IPS-NIHi11 (cell line): ENCODE data around the gene DOCK1.
A peak's percentile ranks its signal among the peaks of the same experiment; 100 is the strongest.
"Not testable (repeated sequence)": the region's sequence is repeated elsewhere in the genome, so short reads cannot be mapped to it uniquely, and the experiment has no call there.

Experiments used
- DNase-seq: peaks from one replicate; pipeline ENCODE4 v3.0.0; 2012; ENCODE audit warnings: mixed read lengths, low spot score

Gene DOCK1

DNA sequence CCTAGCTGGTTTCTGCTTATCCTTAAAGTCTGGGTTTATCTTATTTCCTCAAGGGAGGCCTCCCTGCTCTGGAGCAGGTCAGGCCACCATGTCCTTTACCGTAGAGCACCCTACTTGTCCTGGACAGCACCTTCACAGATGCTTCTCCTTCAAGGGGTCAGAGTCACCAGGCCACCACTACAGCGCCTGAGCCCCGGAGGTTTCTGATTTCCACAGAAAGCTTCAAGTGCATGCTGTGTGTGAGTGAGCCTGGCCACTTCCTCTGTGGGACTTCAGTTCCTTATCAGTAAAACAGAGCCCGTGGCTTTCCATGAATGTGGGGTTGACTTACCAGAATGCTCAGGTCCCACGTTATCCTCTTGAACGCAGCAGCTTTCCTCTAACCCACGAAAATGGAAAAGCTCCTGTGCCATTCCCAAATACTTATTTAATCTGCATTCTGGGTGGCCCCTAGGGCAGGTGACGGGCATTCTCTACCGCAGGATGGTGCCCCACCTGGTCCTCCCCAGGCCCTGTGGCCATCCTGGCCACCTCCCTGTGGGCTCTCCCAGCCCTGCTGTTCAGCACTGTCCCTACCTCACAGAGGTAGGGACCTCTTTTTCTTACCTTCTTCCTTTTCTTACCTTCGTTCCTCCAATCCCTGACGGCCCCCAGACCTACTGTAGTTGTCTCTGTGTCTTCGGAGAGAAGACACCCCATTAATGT is 1.4 kb upstream of the DOCK1 start:
- DNase-seq, result no peak

DNA sequence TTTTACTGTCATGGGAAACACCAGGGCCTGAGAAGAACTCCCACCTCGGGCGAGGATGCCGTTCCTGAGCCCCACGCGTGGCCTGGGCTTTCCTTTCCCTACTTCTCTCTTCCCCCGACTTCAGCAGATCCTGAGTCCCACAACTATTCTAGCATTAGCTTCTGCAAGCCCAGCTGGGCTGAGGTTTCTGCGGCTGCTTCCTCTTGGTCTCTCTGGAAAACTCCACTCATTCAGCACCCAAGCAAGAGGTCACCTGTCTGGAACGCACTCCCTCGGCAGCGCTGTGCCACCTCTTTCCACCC is 761 bp upstream of the DOCK1 start:
- DNase-seq, result no peak

DNA sequence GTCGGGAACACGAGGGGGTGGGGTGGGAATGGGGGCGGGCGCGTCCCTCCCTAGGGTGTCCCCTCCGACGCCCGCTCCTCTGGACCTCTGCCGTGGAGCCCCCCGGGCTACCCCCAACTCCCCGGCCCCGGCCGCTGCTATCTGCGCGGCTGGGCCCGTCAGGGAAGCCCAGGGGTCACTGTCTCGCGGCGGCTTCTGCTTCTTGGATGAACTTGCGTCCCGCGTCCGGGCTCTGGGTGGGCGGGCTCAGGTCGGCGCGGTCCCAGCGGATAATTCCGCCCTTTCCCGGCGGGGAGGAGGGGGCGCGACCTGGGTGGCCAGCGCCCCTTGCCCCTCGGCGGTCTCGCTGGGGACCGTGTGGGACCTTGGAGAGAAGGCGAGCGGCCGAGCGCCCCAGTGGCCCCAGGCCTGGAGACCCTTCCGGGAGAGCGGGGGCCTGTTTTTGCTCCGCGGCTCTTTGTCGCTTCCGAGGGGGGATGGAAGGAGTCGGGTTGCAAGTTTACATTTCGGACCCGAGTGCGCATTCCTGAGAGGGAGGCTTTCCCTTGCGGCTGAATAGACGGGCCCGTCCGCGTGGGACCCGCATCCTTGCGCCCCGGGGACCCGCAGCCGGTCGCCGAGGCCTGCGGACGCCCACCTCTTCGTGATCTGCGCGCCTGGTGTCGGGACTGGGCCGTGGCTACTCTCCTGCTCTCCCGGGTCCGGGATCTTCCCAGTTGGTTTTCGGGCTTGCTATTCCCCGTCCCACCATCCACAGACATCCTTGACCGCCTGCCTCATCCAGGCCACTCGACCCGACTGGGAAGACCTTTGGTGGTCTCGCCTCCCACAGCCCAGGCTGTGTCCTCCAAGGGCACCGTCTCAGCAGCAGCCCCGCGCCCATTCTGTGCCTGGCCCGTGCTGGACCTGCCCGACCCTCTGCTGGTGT is 812 bp downstream of the DOCK1 start:
- DNase-seq, result peak; percentile 77

DNA sequence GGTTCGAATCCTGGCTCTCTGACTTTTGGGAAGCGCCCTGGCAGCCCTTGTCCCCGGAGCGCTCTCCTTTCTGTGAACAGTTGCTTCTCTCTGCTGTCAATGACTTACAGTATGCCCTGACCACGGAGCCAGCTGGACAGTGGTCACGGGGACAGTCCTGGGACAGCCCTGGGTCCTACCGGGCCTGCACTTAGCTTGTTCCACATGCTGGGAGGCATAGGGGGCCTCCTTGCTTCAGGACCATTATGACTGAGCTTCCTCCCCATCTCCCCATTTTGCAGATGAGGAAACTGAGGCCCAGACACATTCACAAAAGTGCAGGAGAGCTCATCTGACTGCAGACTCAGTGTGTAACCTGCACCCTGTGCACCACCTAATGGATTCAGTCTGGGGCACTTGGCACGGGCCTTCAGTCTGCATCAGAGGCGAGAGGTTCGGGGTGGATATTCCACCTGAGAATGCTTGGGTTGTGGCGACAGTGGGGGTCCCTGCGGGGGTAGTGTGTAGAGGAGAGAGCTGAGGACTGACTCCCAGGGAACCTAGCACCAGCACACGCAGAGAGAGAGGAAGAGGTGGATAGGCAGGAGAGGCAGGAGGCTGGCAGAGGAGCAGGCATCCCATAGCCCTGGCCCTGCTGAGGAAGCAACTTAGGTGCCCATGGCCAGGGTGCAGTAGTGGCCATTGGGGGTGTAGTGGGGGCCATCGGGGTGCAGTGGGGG is 1.6 kb downstream of the DOCK1 start:
- DNase-seq, result no peak

DNA sequence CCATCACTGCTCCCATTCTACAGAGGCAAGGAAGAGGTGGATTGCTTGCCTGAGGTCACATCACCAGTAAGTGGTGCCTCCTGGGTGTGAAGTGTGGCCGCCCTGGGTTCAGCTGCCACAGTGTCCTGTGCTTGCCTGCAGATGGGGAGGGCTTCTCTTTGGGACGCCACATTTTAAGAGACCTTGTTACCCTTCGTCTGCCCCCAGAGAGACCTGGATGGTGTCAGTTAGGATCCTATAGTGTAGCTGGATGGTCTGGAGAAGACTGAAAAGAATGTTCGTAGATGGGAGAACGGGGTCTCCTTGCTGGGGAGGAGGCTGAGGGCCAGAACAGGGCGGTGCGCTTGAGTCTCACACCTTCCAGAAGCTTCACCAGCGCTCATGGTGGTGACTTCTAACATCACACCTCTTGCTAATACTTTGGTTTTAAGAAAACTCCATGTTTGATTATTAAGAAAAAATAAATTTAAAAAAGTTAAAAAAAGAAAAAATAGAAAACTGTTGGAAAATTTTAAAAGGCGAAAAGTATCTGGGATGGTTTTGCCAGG is 2.3 kb downstream of the DOCK1 start:
- DNase-seq, result no peak

DNA sequence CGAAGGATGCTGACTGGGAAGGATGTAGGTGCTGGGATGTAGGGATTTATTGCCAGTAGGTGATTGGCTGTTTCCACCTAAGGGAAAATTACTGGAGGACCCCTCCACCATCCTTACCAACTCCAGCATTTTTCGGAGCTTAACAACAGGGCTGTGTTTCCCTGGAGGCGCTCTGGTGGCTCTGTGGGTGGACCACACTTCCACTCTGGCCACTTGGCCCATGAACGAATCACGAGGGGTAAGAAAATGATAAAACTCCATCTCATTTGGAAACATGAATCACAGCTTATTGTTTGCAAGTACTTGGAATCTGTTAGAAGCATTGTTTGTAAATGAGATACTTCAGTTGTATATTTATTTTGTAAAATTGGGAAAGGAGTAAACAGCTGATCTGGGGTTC is 3.0 kb downstream of the DOCK1 start:
- DNase-seq, result no peak

DNA sequence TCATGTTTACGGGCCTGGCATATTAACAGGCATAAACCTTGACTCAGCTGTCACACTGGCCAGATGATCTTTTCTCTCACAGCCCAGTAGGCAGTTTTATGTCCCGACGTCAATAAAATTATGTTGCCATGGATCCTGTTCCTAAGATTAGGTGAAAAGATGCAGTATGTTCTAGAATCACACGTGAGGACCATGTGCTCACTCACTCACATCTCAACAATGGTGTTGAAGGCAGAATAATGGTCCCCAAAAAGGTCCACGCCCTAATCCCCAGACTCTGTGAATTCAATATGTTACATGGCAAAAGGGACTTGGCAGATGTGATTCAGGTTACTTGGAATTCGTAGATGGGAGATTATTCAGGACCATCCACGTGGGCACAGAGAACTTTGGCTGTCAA is 3.5 kb downstream of the DOCK1 start:
- no peak for DNase-seq

DNA sequence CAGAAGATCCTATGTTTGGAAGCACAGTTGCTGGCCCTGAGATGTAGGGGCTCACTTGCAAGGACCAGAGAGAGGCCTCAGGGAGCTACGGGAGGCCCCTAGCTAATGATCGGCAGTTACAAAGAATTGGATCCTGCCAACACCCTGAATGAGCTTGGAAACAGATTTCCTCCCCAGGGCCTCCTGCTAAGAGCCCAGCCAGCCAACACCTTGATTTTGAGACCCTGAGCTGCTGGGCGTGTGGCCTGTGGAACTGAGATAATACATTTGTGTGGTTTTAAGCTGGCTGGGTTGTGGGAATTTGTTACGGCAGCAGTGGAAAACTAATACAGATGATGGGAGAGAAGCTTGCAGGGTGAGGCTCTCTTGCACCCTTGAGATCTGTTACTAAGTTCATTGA is 3.9 kb downstream of the DOCK1 start:
- DNase-seq, result no peak

DNA sequence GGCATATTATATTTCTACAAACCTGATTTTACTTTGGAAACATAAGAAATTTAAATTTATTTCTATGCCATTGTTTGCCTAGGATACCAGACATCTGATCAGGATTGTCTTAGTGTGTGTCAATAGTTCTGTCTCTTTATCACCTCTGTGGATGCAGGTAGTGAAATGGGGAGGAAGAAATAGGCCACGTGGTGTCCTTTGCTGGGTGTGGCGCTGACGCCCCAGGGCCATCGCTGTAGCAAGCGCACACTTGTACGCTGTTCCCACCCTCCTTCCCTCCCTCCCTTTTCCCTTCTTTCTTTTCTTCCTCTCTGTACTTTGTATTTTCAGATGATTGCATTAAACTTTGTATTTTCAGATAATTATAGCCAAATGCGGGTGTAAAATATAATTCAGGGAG is 5.0 kb downstream of the DOCK1 start:
- DNase-seq, result no peak

DNA sequence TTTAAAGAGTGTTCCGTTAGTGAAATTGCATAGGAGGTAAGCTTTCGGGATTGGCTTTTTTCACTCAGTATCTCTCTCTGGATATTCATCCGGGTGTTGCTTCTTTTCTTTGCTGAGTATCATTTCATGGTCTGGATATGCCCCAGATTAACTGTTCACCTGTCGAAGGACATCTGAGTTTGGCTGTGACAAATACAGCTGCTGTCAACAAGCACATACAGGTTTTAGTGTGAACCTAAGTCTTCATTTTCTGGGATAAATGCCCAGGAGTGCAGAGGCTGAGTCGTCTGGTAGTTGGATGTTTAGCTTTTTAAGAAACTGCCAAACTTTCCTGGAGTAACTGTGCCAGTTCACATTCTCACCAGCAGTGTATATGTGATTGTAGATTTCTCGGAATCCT is 5.6 kb downstream of the DOCK1 start:
- no peak for DNase-seq

DNA sequence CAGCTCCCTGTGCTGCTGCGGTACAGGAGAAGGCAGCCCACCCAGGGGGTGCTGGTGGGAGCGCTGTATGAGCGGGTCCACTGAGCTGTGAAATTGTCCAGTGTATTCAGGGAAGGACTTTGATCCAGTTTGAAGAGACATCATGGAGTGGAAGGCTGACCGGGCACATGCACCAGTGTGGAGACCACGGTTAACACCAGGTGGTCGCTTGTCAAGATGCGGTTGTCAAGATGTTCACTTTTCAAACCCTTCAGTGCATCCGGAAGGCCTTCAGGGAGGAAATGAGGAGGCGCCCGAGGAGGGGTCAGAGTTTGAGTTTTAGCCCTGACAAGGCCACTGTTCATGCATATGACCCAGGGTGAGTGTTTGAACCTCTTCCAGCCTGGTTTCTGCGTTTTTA is 6.1 kb downstream of the DOCK1 start:
- no peak for DNase-seq

DNA sequence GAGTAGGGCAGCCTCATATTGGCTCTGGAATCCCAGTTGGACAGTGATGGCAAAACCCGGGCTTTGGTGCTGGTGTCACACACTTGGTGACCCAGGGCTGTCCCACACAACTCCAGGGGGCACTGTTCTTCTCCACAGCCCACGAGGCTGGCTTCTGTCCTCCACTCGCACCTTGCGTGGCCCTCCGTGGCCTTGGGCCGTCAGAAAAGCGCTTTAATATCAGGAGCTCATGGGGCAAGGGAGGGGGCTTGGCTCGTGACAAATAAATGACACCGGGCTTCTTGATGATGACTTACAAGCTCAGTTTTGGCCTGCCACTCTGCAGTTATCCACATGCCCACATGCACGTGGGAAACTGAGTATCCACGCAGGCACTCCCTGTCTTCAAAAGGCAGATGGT is 8.1 kb downstream of the DOCK1 start:
- DNase-seq, result no peak

DNA sequence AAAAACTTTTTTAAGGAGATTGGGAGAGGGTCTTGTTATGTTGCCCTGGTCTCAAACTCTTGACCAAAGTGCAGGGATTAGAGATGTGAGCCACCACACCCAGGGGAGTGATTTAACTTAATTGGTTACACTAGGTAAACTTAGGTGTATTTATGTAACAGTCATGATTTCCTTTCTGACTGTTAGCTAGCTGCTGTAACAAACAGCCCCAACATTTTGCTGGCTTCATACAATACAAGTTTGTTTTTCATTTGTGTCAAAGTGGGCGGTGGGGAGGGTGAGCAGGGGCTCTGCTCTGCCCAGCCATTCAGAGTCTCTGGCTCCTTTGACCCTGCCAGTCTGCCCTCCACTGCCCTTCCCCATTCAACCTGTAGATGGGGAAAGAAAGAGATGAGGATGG is 9.3 kb downstream of the DOCK1 start:
- DNase-seq, result no peak

DNA sequence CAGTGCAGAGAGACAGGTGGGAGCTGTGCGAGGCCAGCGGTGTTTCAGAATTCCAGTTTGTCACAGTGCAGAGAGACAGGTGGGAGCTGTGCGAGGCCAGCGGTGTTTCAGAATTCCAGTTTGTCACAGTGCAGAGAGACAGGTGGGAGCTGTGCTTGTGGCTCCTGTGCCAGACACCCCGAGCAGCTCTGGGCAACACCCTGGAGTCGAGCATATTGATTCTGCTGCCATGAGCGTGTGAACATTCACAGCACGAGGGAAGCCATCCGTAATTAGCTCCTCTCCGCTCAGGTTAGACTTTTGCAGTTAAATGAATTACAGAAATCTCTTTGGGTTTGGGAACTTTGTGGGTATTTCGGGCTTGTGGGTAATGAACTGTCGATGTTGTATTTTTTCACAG is 11.7 kb downstream of the DOCK1 start:
- not testable (repeated sequence) for DNase-seq

DNA sequence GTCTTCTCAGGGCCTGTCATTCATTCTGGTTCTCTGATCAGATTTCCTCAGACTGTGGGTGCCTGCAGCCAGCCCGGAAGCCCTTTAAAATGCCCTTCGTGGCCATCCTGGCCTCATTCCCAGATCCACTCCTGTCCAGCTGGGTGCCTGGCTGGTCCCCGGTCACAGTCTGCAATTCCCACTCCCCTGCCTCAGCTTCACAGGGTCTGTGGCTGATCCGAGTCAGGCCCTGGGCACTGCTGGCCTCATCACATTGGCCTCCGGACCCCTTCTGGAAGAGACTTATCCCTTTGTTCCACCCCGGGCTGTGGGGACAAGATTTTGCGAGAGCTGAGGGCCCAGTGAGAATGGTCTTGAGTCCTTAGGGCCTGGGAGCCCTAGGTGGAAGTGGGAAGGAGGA is 12.1 kb downstream of the DOCK1 start:
- no peak for DNase-seq

DNA sequence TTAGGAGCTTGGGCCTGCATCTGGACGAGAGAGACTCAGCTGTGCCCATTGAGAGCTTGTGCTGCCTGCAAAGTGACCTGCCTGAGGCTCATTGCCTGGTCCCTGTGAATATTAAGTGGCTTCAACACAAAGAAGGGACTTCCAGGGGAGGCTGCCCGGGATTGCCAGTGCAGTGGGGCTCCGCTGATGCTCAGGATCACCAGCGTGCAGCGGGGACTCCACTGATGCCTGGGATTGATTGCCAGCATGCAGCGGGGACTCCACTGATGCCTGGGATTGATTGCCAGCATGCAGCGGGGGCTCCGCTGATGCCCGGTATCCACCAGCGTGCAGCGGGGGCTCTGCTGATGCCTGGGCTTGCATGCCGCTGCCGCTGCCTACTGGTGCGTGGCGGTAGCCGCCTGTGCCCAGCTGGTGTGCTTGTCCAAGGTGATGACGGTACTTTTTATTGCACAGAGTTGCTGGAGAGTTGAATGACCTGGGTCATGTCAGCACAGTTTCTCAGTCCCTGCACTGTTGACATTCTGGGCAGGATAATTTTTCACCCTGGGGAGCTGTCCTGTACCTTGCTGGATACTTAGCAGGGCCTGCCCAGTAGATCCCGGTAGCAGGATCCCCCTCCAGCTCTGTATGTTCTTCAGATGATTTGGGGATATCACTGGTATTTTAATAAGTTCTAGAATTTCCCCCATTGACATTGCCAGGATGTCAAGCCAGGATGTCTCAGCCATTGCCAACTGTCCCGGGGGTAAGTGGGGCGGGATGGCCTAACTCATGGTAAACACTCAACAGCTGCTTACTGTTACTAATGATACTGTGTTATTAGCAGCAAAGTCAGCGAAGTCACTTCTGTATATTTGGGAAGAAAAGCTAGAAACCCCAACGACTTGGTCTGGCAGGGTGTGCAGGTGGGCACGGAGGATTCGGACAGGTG is 13.0 kb downstream of the DOCK1 start:
- DNase-seq, result no peak

DNA sequence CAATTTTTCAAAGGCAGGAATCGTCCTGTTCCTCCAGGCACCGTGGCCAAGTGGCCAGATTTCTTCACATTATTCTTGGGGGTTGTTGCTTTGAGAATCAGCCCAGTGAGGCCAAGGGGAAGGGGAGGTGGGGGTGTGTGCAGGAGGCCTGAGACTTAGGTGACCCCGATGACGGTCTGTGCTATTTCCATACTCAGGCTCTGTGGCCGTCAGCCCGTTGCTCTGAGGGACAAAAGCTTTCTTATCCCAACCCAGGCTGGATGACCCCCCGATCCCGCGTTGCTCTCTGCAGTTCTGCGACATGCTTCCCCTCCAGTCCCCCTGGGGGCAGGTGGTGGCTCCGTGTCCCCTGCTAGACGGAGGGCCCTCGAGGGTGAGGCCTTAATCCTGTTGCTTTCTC is 14.2 kb downstream of the DOCK1 start:
- no peak for DNase-seq

DNA sequence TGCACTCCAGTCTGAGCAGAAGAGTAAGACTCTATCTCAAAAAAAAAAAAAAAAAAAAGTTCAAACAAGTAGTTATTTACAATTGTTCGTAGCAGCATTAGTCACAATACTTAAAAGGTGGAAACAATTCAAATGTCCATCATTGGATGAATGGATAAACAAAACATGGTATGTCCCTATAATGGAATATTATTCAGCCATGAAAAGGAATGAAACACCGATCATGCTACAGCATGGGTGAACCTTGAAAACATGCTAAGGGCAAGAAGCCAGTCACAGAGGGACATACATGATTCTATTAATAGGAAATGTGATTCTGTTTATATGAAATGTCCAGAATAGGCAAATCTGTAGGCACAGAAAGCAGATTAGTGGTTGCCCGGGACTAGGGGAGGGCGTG is 15.9 kb downstream of the DOCK1 start:
- DNase-seq, result no peak

DNA sequence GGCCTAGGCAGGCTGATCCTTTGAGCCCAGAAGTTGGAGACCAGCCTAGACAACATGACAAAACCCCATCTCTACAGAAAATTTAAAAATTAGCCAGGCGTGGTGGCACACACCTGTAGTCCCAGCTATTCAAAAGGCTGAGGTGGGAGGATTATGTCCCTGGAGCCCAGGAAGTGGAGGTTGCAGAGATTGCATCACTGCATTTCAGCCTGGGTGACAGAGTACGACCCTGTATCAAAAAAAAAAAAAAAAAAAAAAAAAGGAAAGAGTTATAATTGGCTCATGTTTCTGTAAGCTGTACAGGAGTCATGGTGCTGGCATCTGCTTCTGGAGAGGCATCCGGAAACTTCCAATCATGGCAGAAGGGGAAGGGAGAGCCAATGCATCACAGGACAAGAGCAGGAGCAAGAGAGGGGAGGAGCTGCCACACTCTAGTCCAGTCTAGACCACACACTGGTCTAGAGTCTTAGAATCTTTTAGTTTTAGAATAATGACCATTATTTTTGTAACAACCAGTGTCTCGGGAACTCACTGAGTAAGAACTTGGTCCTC is 16.8 kb downstream of the DOCK1 start:
- DNase-seq, result no peak

DNA sequence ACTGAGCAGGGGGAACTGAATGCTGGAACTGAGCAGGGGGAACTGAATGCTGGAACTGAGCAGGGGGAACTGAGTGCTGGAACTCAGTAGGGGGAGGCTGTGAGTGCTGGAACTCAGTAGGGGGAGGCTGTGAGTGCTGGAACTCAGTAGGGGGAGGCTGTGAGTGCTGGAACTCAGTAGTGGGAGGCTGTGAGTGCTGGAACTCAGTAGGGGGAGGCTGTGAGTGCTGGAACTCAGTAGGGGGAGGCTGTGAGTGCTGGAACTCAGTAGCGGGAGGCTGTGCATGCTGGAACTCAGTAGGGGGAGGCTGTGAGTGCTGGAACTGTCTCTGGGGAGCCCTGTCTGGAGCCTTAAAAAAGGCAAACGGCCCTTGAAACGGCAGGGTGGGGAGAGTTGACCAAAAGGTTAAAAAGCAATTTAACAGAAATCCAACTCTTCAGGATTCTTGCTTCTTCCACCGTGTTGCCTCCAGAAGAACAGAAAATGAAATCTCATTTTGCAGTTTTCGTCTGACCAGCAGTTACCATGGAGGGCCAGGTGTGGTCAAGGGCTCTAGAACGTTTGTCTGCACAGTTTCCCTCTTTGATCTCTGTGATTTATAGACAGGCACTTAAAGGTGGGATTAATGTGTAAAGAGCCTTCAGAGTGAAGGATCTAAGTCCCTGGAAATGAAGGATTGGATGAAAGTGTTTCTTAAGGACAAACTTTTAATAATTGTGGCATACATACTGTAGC is 19.1 kb downstream of the DOCK1 start:
- DNase-seq, result no peak

DNA sequence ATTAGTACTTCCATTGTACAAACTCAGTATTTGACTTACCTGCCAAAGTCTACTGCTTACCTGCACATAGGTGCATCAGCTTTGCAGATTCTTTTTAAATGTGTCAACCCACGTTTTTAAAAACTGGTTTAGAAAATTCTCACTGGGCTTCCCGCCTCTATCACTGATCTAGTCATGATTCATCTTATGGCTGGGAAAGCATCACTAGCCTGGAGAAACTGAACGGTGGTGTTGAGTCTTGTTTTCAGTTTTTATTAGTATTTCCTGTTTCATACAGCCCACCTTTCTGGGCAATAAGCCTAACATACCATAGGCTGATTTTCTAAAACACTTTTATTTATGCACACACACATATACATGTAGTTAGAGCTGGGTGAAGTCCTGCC is 19.7 kb downstream of the DOCK1 start:
- DNase-seq, result no peak
